Mammary epithelial cell (primary cell): Measurements from ENCODE around the gene NF2.

Experiments used
- CTCF ChIP-seq, 2 donors: IDR thresholded peaks in 1 of 2; conservative IDR thresholded peaks in 1 of 2; 2 replicates each; pipeline ENCODE4 v1.5.1; 2011 to 2012; ENCODE audit warnings: inconsistent platforms in 2 of 2, low read length in 2 of 2, mild to moderate bottlenecking in 2 of 2, control low read depth in 1 of 2, low read depth in 1 of 2; ENCODE audit not compliant: insufficient read depth in 1 of 2; ENCODE audit errors: extremely low read depth in 1 of 2
- EZH2 ChIP-seq: IDR thresholded peaks from 2 replicates; pipeline ENCODE4 v1.6.1; 2012; ENCODE audit warnings: low read length, inconsistent platforms, borderline replicate concordance

- TF ChIP-seq CTCF (conservative IDR thresholded peaks at IDR 0.05 in 1 of 2, IDR thresholded peaks at IDR 0.05 in 1 of 2; ENCODE audit: extremely low read depth in 1 of 2, insufficient read depth in 1 of 2, low read depth in 1 of 2, low read length in 2 of 2) (no peak), EZH2 (no peak)
Observed at GRCh38 chr22:29641700-29642330, 38.4 kb downstream of the NF2 start.
